Lung (tissue), 12 donors: ENCODE data around the gene HELZ2. TPM values are rescaled to one million over a fixed set of nuclear protein-coding genes. Genes with fewer than 3 reads are reported as not detected.

Source experiments
- ATAC-seq: fragments of 200-7000 bp; cut with Tn5 transposase; one replicate; pipeline ENCODE4 v1.9.1; 2020; ENCODE audit warnings: moderate number of reproducible peaks; ENCODE audit not compliant: insufficient read depth, low FRiP score
- DNase-seq, 3 donors: peaks; one replicate each; pipeline ENCODE4 v3.0.0-alpha.2; 2013 to 2017
- H3K27ac ChIP-seq, 2 donors: one replicate each; pipeline ENCODE4 v1.5.1; 2013; ENCODE audit warnings: mild to moderate bottlenecking in 2 of 2, moderate library complexity in 2 of 2, control low read depth in 1 of 2, inconsistent platforms in 1 of 2, low read depth in 1 of 2, low read length in 1 of 2
- H3K27me3 ChIP-seq, 3 donors: one replicate each; pipeline ENCODE4 v1.5.1; 2013; ENCODE audit warnings: low read length in 2 of 3; ENCODE audit not compliant: control insufficient read depth in 3 of 3, insufficient read depth in 3 of 3
- H3K36me3 ChIP-seq, 4 donors: one replicate each; pipeline ENCODE4 v1.5.1; 2013; ENCODE audit warnings: low read length in 4 of 4, mild to moderate bottlenecking in 1 of 4, moderate library complexity in 1 of 4; ENCODE audit not compliant: control insufficient read depth in 4 of 4, insufficient read depth in 4 of 4
- H3K4me1 ChIP-seq, 5 donors: one replicate each; pipeline ENCODE4 v1.5.1; 2013; ENCODE audit warnings: low read length in 5 of 5, mild to moderate bottlenecking in 2 of 5, moderate library complexity in 1 of 5; ENCODE audit not compliant: control insufficient read depth in 5 of 5, insufficient read depth in 5 of 5
- H3K4me3 ChIP-seq: one replicate; pipeline ENCODE4 v1.5.1; 2013; ENCODE audit warnings: mild to moderate bottlenecking, control low read depth, moderate library complexity
- H3K9ac ChIP-seq, 2 donors: one replicate each; pipeline ENCODE4 v1.5.1; 2013; ENCODE audit warnings: low read length in 2 of 2, control low read depth in 1 of 2; ENCODE audit not compliant: insufficient read depth in 1 of 2
- H3K9me3 ChIP-seq, 4 donors: one replicate each; pipeline ENCODE4 v1.5.1; 2013; ENCODE audit warnings: low read length in 3 of 4, mild to moderate bottlenecking in 1 of 4, moderate library complexity in 1 of 4; ENCODE audit not compliant: control insufficient read depth in 4 of 4, insufficient read depth in 3 of 4
- CTCF ChIP-seq: IDR thresholded peaks from 2 replicates; pipeline ENCODE4 v1.5.1; 2012; ENCODE audit warnings: mild to moderate bottlenecking; ENCODE audit errors: control extremely low read depth, extremely low read depth
- WGBS, 2 donors: extraction: QIAGEN DNeasy Blood & Tissue Kit; methylation state at CpG; one replicate each; pipeline ENCODE4 v1.1.7; 2013; 5-methylcytosine and 5-hydroxymethylcytosine counted together
- polyA plus RNA-seq, 2 donors: library from polyadenylated mRNA; stranded (reverse); fragments of 200-250 nt; gene quantifications; one replicate each; pipeline ENCODE4 v1.2.1, GENCODE V29; 2013
- total RNA-seq, 2 donors: library from RNA; depleted of rRNA in 1 of 2; stranded (reverse); fragments of >200 nt in 1 of 2; gene quantifications; one replicate each; pipeline ENCODE4 v1.2.1, GENCODE V29; 2014 to 2021
- donor health status: control.
- donor health status: control.
- donor health status: Bipolar disorder and iron deficiency.
- donor health status: healthy.
- donor health status: DM: yes; HTN: yes; CAD: no.

HELZ2 gene
- total and polyA plus RNA-seq, 4 donors: 9.0 to 47.2 (median 25.4) TPM

- WGBS, 2 donors: 89 to 94% methylated on average over 33 of the region's 33 CpGs
- no peak overlapping the region for H3K27ac ChIP-seq
- no peak overlapping the region for H3K4me3 ChIP-seq
- no peak overlapping the region for H3K9ac ChIP-seq
- H3K27me3 ChIP-seq: no peaks in the 10 kb centered on the region
- no peak for TF ChIP-seq CTCF
- ATAC-seq (no peak), DNase-seq (no peak)
- peaks cover 17 to 45% (median 27%) of the 10 kb centered on the region in 4 donors for H3K36me3 ChIP-seq
- no peaks in the 10 kb centered on the region for H3K9me3 ChIP-seq
- H3K4me1 ChIP-seq: no peaks in the 10 kb centered on the region
These were observed 24.7 kb upstream of the HELZ2 start for GRCh38 chr20:63598479-63599395.

- no peak for TF ChIP-seq CTCF
- Histone ChIP-seq H3K36me3 (peaks cover 22 to 45% (median 27%) of the 10 kb centered on the region in 4 donors), H3K9ac (no peak overlapping the region), H3K4me1 (no peaks in the 10 kb centered on the region), H3K4me3 (no peak overlapping the region), H3K27ac (no peak overlapping the region), H3K27me3 (no peaks in the 10 kb centered on the region), H3K9me3 (no peaks in the 10 kb centered on the region)
- 89 to 90% methylated on average over 23 of the region's 23 CpGs for WGBS, 2 donors
- ATAC-seq (no peak), DNase-seq (no peak)
These were observed 23.8 kb upstream of the HELZ2 start for GRCh38 chr20:63597651-63598478.

GRCh38 chr20:63596423-63596822, 22.4 kb upstream of the HELZ2 start:
- no peak overlapping the region for H3K9ac ChIP-seq
- no peak for TF ChIP-seq CTCF
- 95 to 98% methylated on average over 6 of the region's 6 CpGs for WGBS, 2 donors

More at GRCh38 chr20:63596423-63596822, 22.4 kb upstream of the HELZ2 start:
- Histone ChIP-seq H3K36me3 (peaks cover 14 to 51% (median 20%) of the 10 kb centered on the region in 4 donors), H3K4me1 (no peaks in the 10 kb centered on the region), H3K4me3 (no peak overlapping the region), H3K27me3 (no peaks in the 10 kb centered on the region), H3K9me3 (no peaks in the 10 kb centered on the region), H3K27ac (no peak overlapping the region)
- DNase-seq: no peak
- ATAC-seq: no peak
